Left ventricle myocardium inferior (tissue), 1 donor: ENCODE results near the gene FMC1. TPM values are rescaled to one million over a fixed set of nuclear protein-coding genes. Genes with fewer than 3 reads are reported as not detected.

ENCODE experiments used
- DNase-seq: peaks from one replicate; pipeline ENCODE4 v3.0.0-alpha.2; 2020
- H3K27ac ChIP-seq: fragments of 200-600 bp; replicated peaks from 2 replicates; pipeline ENCODE4 v1.8.0; 2021
- H3K27me3 ChIP-seq: fragments of 200-600 bp; 2 replicates; pipeline ENCODE4 v1.8.0; 2021; ENCODE audit warnings: low read depth
- H3K36me3 ChIP-seq: fragments of 200-600 bp; 2 replicates; pipeline ENCODE4 v1.8.0; 2021
- H3K4me1 ChIP-seq: fragments of 200-600 bp; 2 replicates; pipeline ENCODE4 v1.8.0; 2021
- H3K4me3 ChIP-seq: fragments of 200-600 bp; 2 replicates; pipeline ENCODE4 v1.8.0; 2021; ENCODE audit warnings: mild to moderate bottlenecking, moderate library complexity
- H3K9me3 ChIP-seq: fragments of 200-600 bp; replicated peaks from 2 replicates; pipeline ENCODE4 v1.8.0; 2021
- CTCF ChIP-seq: fragments of 200-600 bp; IDR thresholded peaks from 2 replicates; pipeline ENCODE4 v1.8.0; 2021; ENCODE audit warnings: antibody characterized with exemption, mild to moderate bottlenecking, borderline replicate concordance
- intact Hi-C: fragments of 100-400 bp; cut with micrococcal nuclease; formaldehyde crosslinking; loops from one replicate; pipeline ENCODE4 v1.11.0; 2022
- total RNA-seq: library from RNA; stranded (reverse); fragmentation: NEBNext Ultra II Directional; extraction: Animal tissue kit (Norgen Biotek cat#: 25700); gene quantifications from one replicate; pipeline ENCODE4 v1.2.1, GENCODE V29; 2021
- donor health status: DM: no; HTN: yes; CAD: no; lungs with severe emphysema.

Gene FMC1
- total RNA-seq, 1 donor from 2014 or later: 49.0 TPM

GRCh38 chr7:139358541-139359365 is 17.6 kb downstream of the FMC1 start:
- no peaks in the 10 kb centered on the region for H3K36me3 ChIP-seq
- TF ChIP-seq CTCF: no peak
- no peaks in the 10 kb centered on the region for H3K9me3 ChIP-seq
- peaks cover 54% of the 10 kb centered on the region for H3K4me1 ChIP-seq
- H3K27ac ChIP-seq: peak overlapping the region; percentile 100
- no peaks in the 10 kb centered on the region for H3K27me3 ChIP-seq
- peak overlapping the region; percentile 93 for H3K4me3 ChIP-seq
- DNase-seq: no peak
- intact Hi-C loops: no loop called here

DNA sequence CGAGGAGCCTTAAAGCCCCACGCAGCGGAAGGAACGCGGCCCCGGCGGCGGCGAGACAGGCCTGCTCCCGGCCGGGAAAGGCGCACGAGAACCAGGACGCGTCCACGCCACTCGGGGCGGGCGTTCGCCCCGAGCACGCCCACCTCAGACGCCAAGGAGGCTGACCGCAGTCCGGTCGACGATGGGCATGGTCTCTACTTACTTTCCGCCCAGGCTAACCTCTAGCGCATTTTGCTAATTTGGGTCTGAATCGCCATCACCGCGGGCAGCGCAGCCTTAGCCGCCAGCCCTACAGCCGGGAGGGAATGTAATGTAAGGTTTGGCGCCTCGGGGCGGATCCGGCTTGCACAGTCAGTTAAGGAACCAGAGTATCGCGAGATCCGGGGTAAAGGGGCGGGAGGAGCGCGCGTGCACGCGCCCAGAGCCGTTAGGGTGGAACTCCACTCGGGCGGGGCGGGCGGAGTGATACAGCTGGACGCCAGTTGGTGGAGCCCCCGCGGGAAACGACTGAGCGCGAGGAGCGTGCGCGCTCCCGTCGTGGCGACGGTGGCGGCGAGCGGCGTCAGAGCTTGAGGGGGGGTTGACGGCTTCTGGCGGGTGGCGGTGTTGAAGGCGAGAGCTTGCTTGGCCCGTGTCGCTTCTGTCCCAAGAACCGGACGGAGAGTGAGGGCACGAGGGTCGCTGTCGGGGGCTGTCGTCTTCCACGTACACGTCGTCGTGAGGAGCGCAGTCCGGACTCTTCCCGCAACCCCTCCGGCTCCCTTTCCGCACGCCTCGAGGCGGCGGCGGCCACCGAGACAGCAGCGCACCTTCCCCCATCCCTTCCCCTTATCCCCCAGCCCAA is 18.5 kb downstream of the FMC1 start, which contains the start of gene LUC7L2:
TSS of gene LUC7L2 (plus strand) at position 529 of the 844 bp plus-strand sequence. CDS start 368 bp downstream, outside the sequence.
- no peaks in the 10 kb centered on the region for H3K27me3 ChIP-seq
- intact Hi-C loops: no loop called here
- H3K9me3 ChIP-seq: no peaks in the 10 kb centered on the region
- H3K27ac ChIP-seq: peak within 1 kb of the TSS; percentile 100
- DNase-seq: peak; percentile 100
- H3K36me3 ChIP-seq: no peaks in the 10 kb centered on the region
- peaks cover 63% of the 10 kb centered on the region for H3K4me1 ChIP-seq
- no peak for TF ChIP-seq CTCF
- peak within 1 kb of the TSS; percentile 93 for H3K4me3 ChIP-seq

DNA sequence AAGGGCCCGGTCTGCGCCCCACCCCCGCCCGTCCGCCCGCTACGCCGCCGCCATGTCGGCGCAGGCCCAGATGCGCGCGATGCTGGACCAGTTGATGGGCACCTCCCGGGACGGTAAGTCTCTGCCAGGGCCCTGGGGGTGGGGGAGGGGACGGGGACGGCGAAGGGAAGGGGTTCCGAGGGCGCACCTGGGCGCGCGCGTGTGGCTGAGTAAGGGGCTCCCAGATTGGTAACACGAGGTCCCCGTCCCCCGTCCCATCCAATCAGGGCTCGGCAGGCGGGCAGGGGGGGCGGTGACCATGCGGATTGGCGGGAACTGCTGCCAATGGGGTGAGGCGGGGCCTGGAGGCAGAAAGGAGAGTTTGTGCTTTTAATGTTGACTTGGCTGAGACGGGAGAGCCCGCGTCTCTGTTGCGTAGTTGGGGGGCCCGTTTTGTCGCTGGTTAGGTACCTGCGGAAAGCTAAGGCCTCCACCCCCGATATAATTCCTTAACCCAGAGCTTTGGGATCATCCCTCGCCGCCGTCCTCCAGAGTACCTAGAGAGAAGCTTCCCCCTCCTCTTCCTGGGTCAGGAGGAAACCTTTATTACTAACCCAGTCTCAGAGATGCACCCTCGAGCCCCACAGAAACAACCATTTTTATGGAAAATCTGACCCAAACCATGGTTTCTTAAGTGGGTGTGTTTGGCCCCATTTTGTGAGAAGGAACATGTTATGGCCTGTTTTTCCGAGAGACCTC is 19.2 kb downstream of the FMC1 start:
- TF ChIP-seq CTCF: no peak
- DNase-seq: peak; percentile 97
- H3K27me3 ChIP-seq: no peaks in the 10 kb centered on the region
- intact Hi-C loops: no loop called here
- H3K9me3 ChIP-seq: no peaks in the 10 kb centered on the region
- H3K27ac ChIP-seq: peak overlapping the region; percentile 100
- peaks cover 69% of the 10 kb centered on the region for H3K4me1 ChIP-seq
- H3K36me3 ChIP-seq: peaks cover 6% of the 10 kb centered on the region
- H3K4me3 ChIP-seq: peak overlapping the region; percentile 93

DNA sequence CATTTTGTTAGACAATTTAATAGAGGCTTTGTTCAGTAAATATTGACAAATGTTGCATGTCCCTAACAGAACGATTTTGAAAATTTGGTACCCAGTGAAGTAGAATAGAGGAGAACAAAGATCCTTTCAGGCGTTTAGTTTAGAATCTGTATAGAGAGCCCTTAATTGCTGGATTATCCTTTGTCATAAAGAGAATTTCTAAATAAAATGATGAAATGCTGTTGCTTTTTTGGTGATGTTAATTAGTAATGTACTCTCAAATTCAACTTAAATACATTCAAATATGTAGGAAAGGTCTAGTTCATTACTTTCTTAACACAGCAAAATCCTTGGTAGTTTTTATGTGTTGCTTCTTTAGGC is 19.8 kb downstream of the FMC1 start:
- no peaks in the 10 kb centered on the region for H3K9me3 ChIP-seq
- H3K4me3 ChIP-seq: peak overlapping the region; percentile 93
- no peak for DNase-seq
- peak overlapping the region; percentile 100 for H3K27ac ChIP-seq
- intact Hi-C loops: no loop called here
- no peak for TF ChIP-seq CTCF
- peaks cover 11% of the 10 kb centered on the region for H3K36me3 ChIP-seq
- H3K4me1 ChIP-seq: peaks cover 75% of the 10 kb centered on the region
- H3K27me3 ChIP-seq: no peaks in the 10 kb centered on the region

DNA sequence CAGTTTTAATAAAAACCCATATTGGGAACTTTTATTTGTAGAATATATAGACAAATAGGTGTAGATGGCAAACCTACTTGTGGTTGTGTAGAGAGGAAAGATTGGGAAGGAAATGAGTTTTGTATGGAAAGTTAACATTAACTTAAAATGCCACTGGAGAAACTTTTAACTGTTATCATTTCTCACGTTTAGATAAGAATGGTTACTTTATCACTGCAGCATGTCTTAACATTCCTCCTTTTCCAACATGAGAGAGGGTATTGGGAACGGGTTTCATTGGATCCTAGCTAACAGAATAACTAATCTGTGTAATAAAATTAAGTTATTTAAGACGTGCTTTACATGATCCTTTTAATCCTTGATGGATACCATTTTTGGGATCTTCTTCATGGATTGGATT is 20.4 kb downstream of the FMC1 start:
- Histone ChIP-seq H3K4me3 (peak overlapping the region; percentile 93), H3K9me3 (no peaks in the 10 kb centered on the region), H3K36me3 (peaks cover 13% of the 10 kb centered on the region), H3K27me3 (no peaks in the 10 kb centered on the region), H3K4me1 (peaks cover 81% of the 10 kb centered on the region), H3K27ac (peak overlapping the region; percentile 100)
- TF ChIP-seq CTCF: no peak
- intact Hi-C loops: no loop called here
- DNase-seq: no peak
